K562 (cell line): Measurements from ENCODE around the gene IL23A. TPM values are rescaled to one million over a fixed set of nuclear protein-coding genes. Genes with fewer than 3 reads are reported as not detected.

Source experiments
- CGGBP1 ChIP-seq: fragments of 250-450 bp; sonication (Bioruptor Pico); IDR thresholded peaks from 2 replicates; pipeline ENCODE4 v1.9.0; 2021; ENCODE audit warnings: mild to moderate bottlenecking
- DPF2 ChIP-seq: fragments of 450-650 bp; IDR thresholded peaks from 2 replicates; pipeline ENCODE4 v1.6.1; 2016
- ELF2 ChIP-seq: fragments of 250-450 bp; sonication (Bioruptor Pico); IDR thresholded peaks from 2 replicates; pipeline ENCODE4 v1.5.0; 2021; ENCODE audit warnings: mild to moderate bottlenecking
- EWSR1 ChIP-seq: fragments of 450-650 bp; IDR thresholded peaks from 2 replicates; pipeline ENCODE4 v1.6.1; 2018; ENCODE audit warnings: borderline replicate concordance, mild to moderate bottlenecking, low read depth, moderate library complexity; ENCODE audit not compliant: partially characterized antibody
- GTF2F1 ChIP-seq: IDR thresholded peaks from 2 replicates; pipeline ENCODE4 v1.6.1; 2011; ENCODE audit warnings: low read depth, low read length, improper control_type of control experiment
- HDAC1 ChIP-seq, 2 experiments: fragments of 450-650 bp; IDR thresholded peaks; 2 replicates each; pipeline ENCODE4 v1.6.1; 2016 to 2017; ENCODE audit warnings: inconsistent platforms in 1 of 2, mild to moderate bottlenecking in 1 of 2, moderate library complexity in 1 of 2
- HNRNPH1 ChIP-seq: fragments of 200-400 bp; formaldehyde crosslinking; optimal IDR thresholded peaks from 2 replicates; pipeline ENCODE3; 2017; ENCODE audit warnings: low read depth, mild to moderate bottlenecking, low read length, moderate library complexity
- KLF1 ChIP-seq: fragments of 450-650 bp; IDR thresholded peaks from 2 replicates; pipeline ENCODE4 v1.6.1; 2016; ENCODE audit warnings: missing genetic modification characterization, missing compliant biosample characterization
- NEUROD1 ChIP-seq: fragments of 150-350 bp; IDR thresholded peaks from 2 replicates; pipeline ENCODE4 v1.6.1; 2014; ENCODE audit warnings: borderline replicate concordance, low read length, low read depth; ENCODE audit not compliant: partially characterized antibody
- NFATC3 ChIP-seq: fragments of 450-650 bp; IDR thresholded peaks from 2 replicates; pipeline ENCODE4 v1.6.1; 2017; ENCODE audit warnings: mild to moderate bottlenecking
- NKRF ChIP-seq: fragments of 450-650 bp; IDR thresholded peaks from 2 replicates; pipeline ENCODE4 v1.6.1; 2016; ENCODE audit warnings: borderline replicate concordance
- NR0B1 ChIP-seq: fragments of 450-650 bp; IDR thresholded peaks from one replicate; pipeline ENCODE4 v1.6.1; 2018; ENCODE audit warnings: mild to moderate bottlenecking, moderate library complexity; ENCODE audit not compliant: partially characterized antibody
- PHF20 ChIP-seq: fragments of 450-650 bp; IDR thresholded peaks from 2 replicates; pipeline ENCODE4 v1.6.1; 2018; ENCODE audit not compliant: partially characterized antibody
- PHF8 ChIP-seq: fragments of 200-600 bp; sonication (generic); IDR thresholded peaks from 2 replicates; pipeline ENCODE4 v1.6.1; 2012; ENCODE audit warnings: mixed run types, mild to moderate bottlenecking, inconsistent platforms, low read length, moderate library complexity, borderline replicate concordance
- TAF7 ChIP-seq: fragments of 450-650 bp; IDR thresholded peaks from 2 replicates; pipeline ENCODE4 v1.6.1; 2016; ENCODE audit warnings: missing genetic modification characterization, missing compliant biosample characterization
- ZFX ChIP-seq: sonication (generic); formaldehyde crosslinking; IDR thresholded peaks from 2 replicates; pipeline ENCODE4 v1.8.0; 2022; ENCODE audit warnings: mild to moderate bottlenecking, missing genetic modification reagents, moderate library complexity
- ZNF134 ChIP-seq: fragments of 250-450 bp; sonication (Bioruptor Pico); conservative IDR thresholded peaks from 2 replicates; pipeline ENCODE4 v1.4.0; 2020
- ZNF140 ChIP-seq: fragments of 250-450 bp; sonication (Bioruptor Pico); IDR thresholded peaks from 2 replicates; pipeline ENCODE4 v1.8.0; 2021; ENCODE audit warnings: moderate library complexity, mild to moderate bottlenecking, inconsistent platforms
- ZNF165 ChIP-seq: fragments of 250-450 bp; sonication (Bioruptor Pico); IDR thresholded peaks from 2 replicates; pipeline ENCODE4 v1.4.0; 2020; ENCODE audit warnings: borderline replicate concordance
- ZNF436 ChIP-seq: fragments of 250-450, 450-650 bp; sonication (Bioruptor Pico); formaldehyde crosslinking; IDR thresholded peaks from 2 replicates; pipeline ENCODE4 v1.7.0; 2020; ENCODE audit warnings: mild to moderate bottlenecking
- ZNF609 ChIP-seq: sonication (generic); formaldehyde crosslinking; IDR thresholded peaks from 2 replicates; pipeline ENCODE4 v1.8.1; 2023; ENCODE audit warnings: missing genetic modification reagents, mild to moderate bottlenecking, borderline replicate concordance
- polyA plus RNA-seq, 8 experiments: library from polyadenylated mRNA; depleted of rRNA in 4 of 8; stranded (reverse) in 5 of 8; unstranded in 3 of 8; fragments of >200 nt; fragmentation: Nextera tagmentation in 2 of 8; fragmentation: Illumina TruSeq in 1 of 8; extraction: Ambion mirVana in 2 of 8; extraction: Trizol in 1 of 8; gene quantifications; 2 replicates each; pipeline versions ENCODE4 v1.2.1 to v1.2.3, GENCODE V29; 2011 to 2014; ENCODE audit warnings: inconsistent platforms in 1 of 8, missing spikeins in 1 of 8
- total RNA-seq, 7 experiments: library from RNA; depleted of rRNA in 6 of 7; stranded (reverse); fragments of >200 nt in 6 of 7; fragmentation: Illumina TruSeq in 2 of 7; extraction: Trizol in 2 of 7; gene quantifications; 2 replicates each; pipeline versions ENCODE4 v1.2.1 to v1.2.3, GENCODE V29; 2011 to 2021; ENCODE audit warnings: low replicate concordance in 1 of 7

IL23A gene
- total and polyA plus RNA-seq, 9 of the 15 experiments (the other 6 are each of a cell fraction or from before 2014, with no cell fraction given) = 4.4 to 37.2 (median 9.6) TPM

- TF ChIP-seq ELF2 (CRISPR knock-in tag) (no peak), PHF8 (peak; percentile 16; the same call in 1 of the 2 replicates), HNRNPH1 (no peak), ZNF609 (CRISPR knock-in tag) (no peak), DPF2 (peak; percentile 76), CGGBP1 (CRISPR knock-in tag) (0 out of 2 replicates have a peak, but pooled peaks have one; percentile 18), TAF7 (tag) (no peak; the same call in 1 of the 2 replicates), GTF2F1 (no peak), NEUROD1 (no peak), ZNF140 (CRISPR knock-in tag) (no peak), PHF20 (peak; percentile 43), EWSR1 (no peak), ZFX (CRISPR knock-in tag) (peak; percentile 70), ZNF436 (no peak), ZNF134 (CRISPR knock-in tag) (peak; percentile 95), NFATC3 (0 out of 2 replicates have a peak, but pooled peaks have one; percentile 15), KLF1 (tag) (no peak), HDAC1 (IDR thresholded peaks at IDR 0.05) (0 out of 4 replicates have a peak, but pooled peaks of 1 of the 2 experiments have one; percentile 15), NR0B1 (no peak), ZNF165 (no peak), NKRF (0 out of 2 replicates have a peak, but pooled peaks have one; percentile 29)
Measured at GRCh38 chr12:56333197-56333678, 5.4 kb upstream of the IL23A start (continued).
